Transverse colon (tissue), 4 donors: ENCODE measurements around the gene DPP10. TPM values are rescaled to one million over a fixed set of nuclear protein-coding genes. Genes with fewer than 3 reads are reported as not detected.

Source experiments
- DNase-seq: peaks from one replicate; pipeline ENCODE4 v3.0.0-alpha.2; 2019
- H3K27ac ChIP-seq, 4 donors: fragments of 200-600 bp; sonication (generic); 2 replicates each; pipeline ENCODE4 v1.5.1; 2016 to 2018; ENCODE audit warnings: inconsistent platforms in 4 of 4
- H3K27me3 ChIP-seq: fragments of 200-600 bp; sonication (generic); 2 replicates; pipeline ENCODE4 v1.5.1; 2017; ENCODE audit warnings: inconsistent platforms
- H3K36me3 ChIP-seq, 4 donors: fragments of 200-600 bp; sonication (generic); 2 replicates each; pipeline ENCODE4 v1.5.1; 2017 to 2019; ENCODE audit warnings: inconsistent platforms in 4 of 4
- H3K4me1 ChIP-seq, 4 donors: fragments of 200-600 bp; sonication (generic); 2 replicates each; pipeline ENCODE4 v1.5.1; 2017 to 2020; ENCODE audit warnings: inconsistent platforms in 4 of 4
- H3K4me3 ChIP-seq, 4 donors: fragments of 200-600 bp; sonication (generic); 1 replicate in 1 of 4; 2 replicates in 3 of 4; pipeline versions ENCODE4 v1.5.1 to v1.6.1; 2017 to 2019; ENCODE audit warnings: inconsistent platforms in 4 of 4
- H3K9me3 ChIP-seq, 2 donors: fragments of 200-600 bp; sonication (generic); 2 replicates each; pipeline ENCODE4 v1.5.1; 2017 to 2019; ENCODE audit warnings: inconsistent platforms in 2 of 2
- CTCF ChIP-seq, 5 experiments: fragments of 200-600 bp in 3 of 5; fragments of 450-650 bp in 2 of 5; sonication (generic) in 3 of 5; IDR thresholded peaks; 1 replicate in 2 of 5; 2 replicates in 3 of 5; pipeline ENCODE4 v1.5.1; 2016 to 2017; ENCODE audit warnings: antibody characterized with exemption in 5 of 5, inconsistent platforms in 3 of 5, mild to moderate bottlenecking in 2 of 5, moderate library complexity in 1 of 5
- EP300 ChIP-seq: sonication (generic); formaldehyde crosslinking; IDR thresholded peaks from one replicate; pipeline ENCODE4 v1.6.1; 2017; ENCODE audit warnings: antibody characterized with exemption, low read depth
- POLR2A ChIP-seq: fragments of 450-650 bp; IDR thresholded peaks from one replicate; pipeline ENCODE4 v1.6.1; 2016; ENCODE audit warnings: antibody characterized with exemption, mild to moderate bottlenecking, moderate library complexity
- POLR2AphosphoS5 ChIP-seq, 3 donors: sonication (generic); formaldehyde crosslinking; IDR thresholded peaks; one replicate each; pipeline ENCODE4 v1.6.1; 2016; ENCODE audit warnings: antibody characterized with exemption in 3 of 3
- WGBS, 2 donors: methylation state at CpG; one replicate each; pipeline ENCODE4 v1.1.5; 2018; ENCODE audit warnings: low coverage in 1 of 2; 5-methylcytosine and 5-hydroxymethylcytosine counted together
- in situ Hi-C, 4 donors: fragments of 200-750 bp; cut with MboI; loops; one replicate each; pipeline versions ENCODE4 v1.15.0 to v1.15.1; 2017; ENCODE audit warnings: low sequenced_read_pairs in 3 of 4, low pct_ligation_motif_present in 1 of 4, low pct_unique_long_range_greater_than_20kb in 1 of 4
- intact Hi-C: fragments of 100-400 bp; cut with DNase I; formaldehyde crosslinking; loops from one replicate; pipeline ENCODE4 v1.15.1; 2023; ENCODE audit warnings: low total_unique reads
- total RNA-seq, 4 donors: library from RNA; depleted of rRNA; stranded (reverse); fragments of >200 nt; gene quantifications; one replicate each; pipeline ENCODE4 v1.1.0, GENCODE V29; 2016

DPP10 gene
- total RNA-seq, 4 donors from 2014 or later: 3.4 to 8.4 (median 7.0) TPM

- 59 to 69% methylated on average over 2 of the region's 2 CpGs for WGBS, 2 donors
- intact Hi-C loops (no loop called here), in situ Hi-C loops (no loop called here)
- no peak for TF ChIP-seq EP300
- no peak for TF ChIP-seq POLR2AphosphoS5 (IDR thresholded peaks at IDR 0.05)
- TF ChIP-seq CTCF (IDR thresholded peaks at IDR 0.05): no peak
- no peak for TF ChIP-seq POLR2A
- H3K27ac ChIP-seq: no peak overlapping the region
- H3K9me3 ChIP-seq: no peaks in the 10 kb centered on the region
- no peaks in the 10 kb centered on the region for H3K4me1 ChIP-seq
- H3K36me3 ChIP-seq: no peaks in the 10 kb centered on the region
- no peaks in the 10 kb centered on the region for H3K27me3 ChIP-seq
- no peak overlapping the region for H3K4me3 ChIP-seq
- no peak for DNase-seq
Observed at GRCh38 chr2:114919985-114920384, 477.5 kb downstream of the DPP10 start.

- H3K4me3 ChIP-seq: no peak overlapping the region
- intact Hi-C loops (no loop called here), in situ Hi-C loops (no loop called here)
- H3K4me1 ChIP-seq: no peaks in the 10 kb centered on the region
- DNase-seq: no peak
- H3K27me3 ChIP-seq: no peaks in the 10 kb centered on the region
- no peaks in the 10 kb centered on the region for H3K36me3 ChIP-seq
- 97% methylated on average over 3 of the region's 3 CpGs; no CpG with 5 or more reads in 1 of the 2 donors for WGBS, 2 donors
- TF ChIP-seq POLR2AphosphoS5 (IDR thresholded peaks at IDR 0.05) (no peak), POLR2A (no peak), EP300 (no peak)
- H3K27ac ChIP-seq: no peak overlapping the region
- H3K9me3 ChIP-seq: no peaks in the 10 kb centered on the region
Observed at GRCh38 chr2:114922076-114922475, 479.6 kb downstream of the DPP10 start.

GRCh38 chr2:114925296-114926255 is 483.1 kb downstream of the DPP10 start:
- TF ChIP-seq POLR2AphosphoS5 (IDR thresholded peaks at IDR 0.05) (no peak), POLR2A (no peak), CTCF (IDR thresholded peaks at IDR 0.05) (no peak), EP300 (no peak)
- Histone ChIP-seq H3K27ac (no peak overlapping the region), H3K4me1 (no peaks in the 10 kb centered on the region), H3K36me3 (no peaks in the 10 kb centered on the region), H3K4me3 (no peak overlapping the region), H3K27me3 (no peaks in the 10 kb centered on the region), H3K9me3 (peaks cover 3 to 6% of the 10 kb centered on the region in 2 donors)
- intact Hi-C loops: no loop called here
- DNase-seq: no peak
- in situ Hi-C loops: no loop called here
- 76 to 78% methylated on average over 5 to 10 of the region's 10 CpGs for WGBS, 2 donors

GRCh38 chr2:114926303-114926702 is 483.9 kb downstream of the DPP10 start:
- no peaks in the 10 kb centered on the region for H3K4me1 ChIP-seq
- WGBS, 2 donors: 69 to 88% methylated on average over 3 to 4 of the region's 4 CpGs
- TF ChIP-seq EP300 (no peak), POLR2A (no peak), POLR2AphosphoS5 (IDR thresholded peaks at IDR 0.05) (no peak), CTCF (IDR thresholded peaks at IDR 0.05) (no peak)
- in situ Hi-C loops: no loop called here
- peaks cover 3 to 6% of the 10 kb centered on the region in 2 donors for H3K9me3 ChIP-seq
- intact Hi-C loops: no loop called here
- H3K27ac ChIP-seq: no peak overlapping the region
- H3K36me3 ChIP-seq: no peaks in the 10 kb centered on the region
- no peaks in the 10 kb centered on the region for H3K27me3 ChIP-seq
- DNase-seq: no peak
- H3K4me3 ChIP-seq: no peak overlapping the region
